SK-N-SH (cell line): ENCODE data around the gene KRTAP12-1. TPM values are rescaled to one million over a fixed set of nuclear protein-coding genes. Genes with fewer than 3 reads are reported as not detected.

ENCODE experiments used
- CTCF ChIA-PET: fragments of 300-600, 350-600 bp; formaldehyde crosslinking; extraction: SDS; loops from one replicate; lab custom pipeline; 2021; lab: Yijun Ruan, JAX
- POLR2A ChIA-PET: fragments of 350-600 bp; sonication (Branson Sonifier 250); formaldehyde crosslinking; extraction: SDS; loops from one replicate; lab custom pipeline; 2020; ENCODE audit warnings: antibody characterized with exemption, inconsistent platforms; lab: Yijun Ruan, JAX
- DNase-seq: peaks from one replicate; pipeline ENCODE4 v3.0.0; 2012
- H2AFZ ChIP-seq: fragments of 200-600 bp; sonication (generic); 2 replicates; pipeline ENCODE4 v1.8.1; 2016; ENCODE audit warnings: antibody characterized with exemption, mild to moderate bottlenecking, low read depth
- H3F3A ChIP-seq: fragments of 200-600 bp; sonication (generic); replicated peaks from 2 replicates; pipeline ENCODE3; 2016; ENCODE audit warnings: antibody characterized with exemption, mild to moderate bottlenecking; ENCODE audit not compliant: insufficient read depth
- H3K27ac ChIP-seq, 2 experiments: fragments of 200-500 bp in 1 of 2; fragments of 200-600 bp in 1 of 2; sonication (Bioruptor generic) in 1 of 2; sonication (generic), shearing (Covaris generic) in 1 of 2; 2 replicates each; pipeline versions ENCODE4 v1.5.1 to v1.6.1; 2014 to 2016; ENCODE audit warnings: low read depth in 2 of 2, inconsistent platforms in 1 of 2, low read length in 1 of 2, mild to moderate bottlenecking in 1 of 2, mixed read lengths in 1 of 2
- H3K27me3 ChIP-seq: fragments of 200-600 bp; sonication (generic), shearing (Covaris generic); 2 replicates; pipeline ENCODE4 v1.6.1; 2016; ENCODE audit warnings: mixed run types; ENCODE audit not compliant: insufficient read depth
- H3K36me3 ChIP-seq, 2 experiments: fragments of 200-500 bp in 1 of 2; fragments of 200-600 bp in 1 of 2; sonication (Bioruptor generic) in 1 of 2; sonication (generic) in 1 of 2; replicated peaks in 1 of 2; 2 replicates each; pipeline versions ENCODE3 to v1.5.1; 2014 to 2016; ENCODE audit warnings: low read length in 1 of 2, mild to moderate bottlenecking in 1 of 2; ENCODE audit not compliant: insufficient read depth in 2 of 2, control insufficient read depth in 1 of 2
- H3K4me1 ChIP-seq, 2 experiments: fragments of 200-500 bp in 1 of 2; fragments of 200-600 bp in 1 of 2; sonication (Bioruptor generic) in 1 of 2; sonication (generic), shearing (Covaris generic) in 1 of 2; 2 replicates each; pipeline versions ENCODE4 v1.5.1 to v1.6.1; 2014 to 2016; ENCODE audit warnings: low read depth in 1 of 2, low read length in 1 of 2, mixed run types in 1 of 2; ENCODE audit not compliant: insufficient read depth in 2 of 2, control insufficient read depth in 1 of 2
- H3K4me2 ChIP-seq: fragments of 200-600 bp; sonication (generic), shearing (Covaris generic); 2 replicates; pipeline ENCODE4 v1.6.1; 2017; ENCODE audit warnings: mixed run types
- H3K4me3 ChIP-seq, 2 experiments: fragments of 200-500 bp in 1 of 2; fragments of 200-600 bp in 1 of 2; sonication (Bioruptor generic) in 1 of 2; sonication (generic), shearing (Covaris generic) in 1 of 2; 2 replicates each; pipeline versions ENCODE4 v1.5.1 to v1.8.1; 2014 to 2016; ENCODE audit warnings: low read depth in 2 of 2, inconsistent platforms in 1 of 2, low read length in 1 of 2, mild to moderate bottlenecking in 1 of 2, mixed read lengths in 1 of 2, moderate library complexity in 1 of 2
- H3K79me2 ChIP-seq: fragments of 200-600 bp; sonication (generic); 2 replicates; pipeline ENCODE4 v1.8.1; 2017; ENCODE audit warnings: mild to moderate bottlenecking; ENCODE audit not compliant: insufficient read depth
- H3K9ac ChIP-seq: fragments of 200-600 bp; sonication (generic); 2 replicates; pipeline ENCODE4 v1.6.1; 2017; ENCODE audit warnings: mixed run types
- H3K9me2 ChIP-seq: fragments of 200-600 bp; sonication (generic); 2 replicates; pipeline ENCODE4 v1.6.1; 2017; ENCODE audit warnings: mixed run types
- H3K9me3 ChIP-seq: fragments of 200-600 bp; sonication (generic); 2 replicates; pipeline ENCODE4 v1.6.1; 2017; ENCODE audit warnings: mixed run types, mild to moderate bottlenecking, moderate library complexity
- H4K20me1 ChIP-seq: fragments of 200-600 bp; sonication (generic); 2 replicates; pipeline ENCODE4 v1.6.1; 2017; ENCODE audit warnings: mild to moderate bottlenecking, mixed run types; ENCODE audit not compliant: insufficient read depth
- EZH2phosphoT487 ChIP-seq: fragments of 200-600 bp; sonication (generic); IDR thresholded peaks from 2 replicates; pipeline ENCODE4 v1.6.1; 2017; ENCODE audit warnings: low read depth, mixed run types, mild to moderate bottlenecking, antibody characterized with exemption, moderate library complexity, borderline replicate concordance
- IRF3 ChIP-seq: fragments of 150-350 bp; IDR thresholded peaks from 2 replicates; pipeline ENCODE4 v1.6.1; 2016; ENCODE audit warnings: mild to moderate bottlenecking, low read depth, low read length
- MAX ChIP-seq: IDR thresholded peaks from 2 replicates; pipeline ENCODE4 v1.4.0; 2012; ENCODE audit warnings: low read depth
- NFIC ChIP-seq: IDR thresholded peaks from 2 replicates; pipeline ENCODE4 v1.4.0; 2012; ENCODE audit warnings: borderline replicate concordance
- NRF1 ChIP-seq: IDR thresholded peaks from 2 replicates; pipeline ENCODE4 v1.6.1; 2012; ENCODE audit warnings: low read depth, mild to moderate bottlenecking, low read length
- POLR2AphosphoS5 ChIP-seq: IDR thresholded peaks from 2 replicates; pipeline ENCODE4 v1.6.1; 2012; ENCODE audit warnings: low read depth, low read length
- RCOR1 ChIP-seq: fragments of 150-350 bp; IDR thresholded peaks from 2 replicates; pipeline ENCODE4 v1.6.1; 2017; ENCODE audit warnings: antibody characterized with exemption, low read length
- REST ChIP-seq: IDR thresholded peaks from 2 replicates; pipeline ENCODE4 v1.6.1; 2012; ENCODE audit warnings: mild to moderate bottlenecking, low read depth, low read length, moderate library complexity
- SMC3 ChIP-seq: IDR thresholded peaks from 2 replicates; pipeline ENCODE4 v1.6.1; 2012; ENCODE audit warnings: low read depth, low read length, improper control_type of control experiment
- WGBS: methylation state at CpG from one replicate; pipeline ENCODE4 v1.1.6; 2017; ENCODE audit warnings: low lambda C conversion rate; 5-methylcytosine and 5-hydroxymethylcytosine counted together
- polyA plus RNA-seq, 3 experiments: library from polyadenylated mRNA; depleted of rRNA; stranded (reverse); fragments of >200 nt; gene quantifications; 2 replicates each; pipeline ENCODE4 v1.2.3, GENCODE V29; 2012

The KRTAP12-1 gene
- polyA plus RNA-seq, 1 of the 3 experiments (the other 2 are of a cell fraction), result not detected

DNA sequence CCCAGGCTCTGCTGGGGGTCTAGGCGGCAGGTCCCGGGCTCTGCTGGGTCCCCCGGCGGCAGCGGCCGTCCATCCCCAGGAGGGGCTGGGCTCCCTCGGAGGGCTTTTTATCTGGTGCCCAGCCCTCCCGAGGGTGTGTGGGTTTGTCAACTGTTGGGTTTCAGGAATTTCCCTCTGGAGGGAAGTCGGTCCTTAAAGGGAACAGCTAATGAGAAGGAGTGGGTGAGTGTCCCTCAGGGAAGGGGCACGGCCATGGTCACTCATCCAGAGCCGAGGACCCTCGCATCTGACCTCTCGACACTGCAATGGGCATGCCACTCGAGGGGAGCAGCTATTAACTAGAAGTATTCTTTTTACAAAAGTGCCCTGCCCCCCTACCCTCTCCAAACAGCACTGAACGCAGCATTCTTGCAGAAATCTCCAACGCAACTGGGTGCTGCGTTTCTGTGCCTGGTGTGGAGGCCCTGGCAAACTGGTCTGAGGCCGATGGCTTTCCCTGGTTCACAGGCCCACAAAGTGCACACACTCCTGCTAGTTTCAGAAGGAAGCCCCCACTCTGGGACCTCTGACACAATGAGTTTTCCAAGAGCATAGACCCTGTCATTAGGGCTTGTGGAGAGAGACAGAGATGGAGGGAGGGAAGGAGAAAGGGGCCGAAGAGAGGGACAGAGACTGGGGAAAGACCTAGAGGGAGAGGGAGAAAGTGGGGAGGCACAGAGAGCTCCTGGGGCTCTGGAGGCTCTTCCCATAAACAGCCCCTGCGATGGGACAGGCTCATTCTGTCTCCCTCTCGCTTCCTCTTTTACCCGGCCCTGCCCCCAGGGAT, 30.5 kb upstream of the KRTAP12-1 start (continued):
- no peak for TF ChIP-seq REST
- TF ChIP-seq, all 33 proteins: peak for 0

DNA sequence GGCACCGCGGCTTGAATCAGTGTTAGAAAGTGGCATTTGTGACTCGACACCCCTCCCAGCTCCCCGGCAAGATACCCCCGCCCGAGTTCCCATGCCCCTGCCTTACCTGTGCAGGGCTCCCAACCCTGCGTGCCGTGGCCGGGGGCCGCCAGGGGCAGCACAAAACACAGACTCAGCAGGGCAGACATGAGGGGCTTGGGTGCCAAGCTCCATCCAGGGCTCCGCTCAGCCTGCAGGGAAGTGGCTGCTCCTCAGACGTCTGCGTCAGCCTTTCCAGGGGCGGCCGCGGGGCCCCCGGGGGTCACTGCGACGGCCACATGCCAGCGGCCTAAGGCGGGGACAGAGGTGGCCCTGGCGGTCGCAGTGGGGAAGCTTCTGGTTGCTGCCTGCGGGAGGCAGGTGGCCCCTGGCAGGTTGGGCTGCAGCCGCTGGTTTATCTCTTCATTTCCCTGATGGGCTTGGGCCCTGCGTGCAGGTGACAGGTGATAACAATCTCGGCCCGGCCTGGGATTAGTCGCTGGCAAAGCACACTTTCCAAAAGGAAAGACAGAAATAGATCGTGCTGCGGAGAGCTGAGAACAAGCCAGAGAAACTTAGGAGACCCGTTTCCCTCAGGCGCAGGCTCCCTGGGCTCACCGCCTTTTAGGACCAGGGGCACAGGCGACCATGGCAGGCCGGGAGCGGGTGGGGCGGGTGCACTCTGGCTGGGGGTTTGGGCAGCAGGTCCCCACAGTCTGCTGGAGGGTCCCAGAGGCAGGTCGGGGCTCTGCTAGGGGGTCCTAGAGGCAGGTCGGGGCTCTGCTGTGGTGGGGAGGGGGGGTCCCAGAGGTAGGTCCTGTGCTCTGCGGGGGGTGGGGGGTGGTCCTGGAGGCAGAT, 29.6 kb upstream of the KRTAP12-1 start, which contains the start of gene TSPEAR:
Gene TSPEAR, minus strand, starts transcription at position 246 of the 876 bp plus-strand sequence. Its CDS starts 58 bp downstream, at position 188.
- no peaks in the 10 kb centered on the region for H3K9me3 ChIP-seq
- no peak within 1 kb of the TSS for H3K4me2 ChIP-seq
- WGBS, result 3% methylated on average over 19 of the region's 41 CpGs
- H3K9ac ChIP-seq, result no peak within 1 kb of the TSS
- no peak within 1 kb of the TSS for H3K27ac ChIP-seq
- H3F3A ChIP-seq, result no peaks in the 10 kb centered on the region
- no peaks in the 10 kb centered on the region for H3K79me2 ChIP-seq
- H3K9me2 ChIP-seq, result no peaks in the 10 kb centered on the region
- peaks cover 79% of the 10 kb centered on the region for H3K27me3 ChIP-seq
- ChIA-PET POLR2A (interaction anchor here (1.2 kb wide), 1 partner anchor 8 kb away, joined by 5 read pairs; no protein-coding TSS in a partner anchor), CTCF (interaction anchor here (0.6 to 2.7 kb wide), 6 partner anchors 12 to 89 kb away, joined by 3 to 12 read pairs (median 3); partner anchors contain the start of gene UBE2G2)
- TF ChIP-seq EZH2phosphoT487 (peak; percentile 10; the same call in 1 of the 2 replicates), NFIC (no peak)
- H3K36me3 ChIP-seq, result no peaks in the 10 kb centered on the region
- H4K20me1 ChIP-seq, result no peaks in the 10 kb centered on the region
- H2AFZ ChIP-seq, result no peak within 1 kb of the TSS
- H3K4me1 ChIP-seq, result no peaks in the 10 kb centered on the region; a peak in 1 of 4 replicates
- H3K4me3 ChIP-seq, result no peak within 1 kb of the TSS
- peak; percentile 48 for DNase-seq

GRCh38 chr21:44710756-44711326, 28.9 kb upstream of the KRTAP12-1 start:
- Histone ChIP-seq H3K9me3 (no peaks in the 10 kb centered on the region), H4K20me1 (no peaks in the 10 kb centered on the region), H3K4me2 (no peak overlapping the region), H3K27me3 (peaks cover 86% of the 10 kb centered on the region), H3K4me1 (no peaks in the 10 kb centered on the region; a peak in 1 of 4 replicates), H3K4me3 (no peak overlapping the region), H3K9me2 (no peaks in the 10 kb centered on the region), H3K79me2 (no peaks in the 10 kb centered on the region), H3K27ac (no peak overlapping the region), H3K36me3 (no peaks in the 10 kb centered on the region), H3F3A (no peaks in the 10 kb centered on the region), H2AFZ (no peak overlapping the region), H3K9ac (no peak overlapping the region)
- WGBS, result 12% methylated on average over 13 of the region's 20 CpGs
- ChIA-PET CTCF (interaction anchor here (0.6 to 2.7 kb wide), 5 partner anchors 12 to 90 kb away, joined by 3 to 12 read pairs (median 3); partner anchors contain the start of gene UBE2G2), POLR2A (interaction anchor here (1.2 kb wide), 1 partner anchor 9 kb away, joined by 5 read pairs; no protein-coding TSS in a partner anchor)
- DNase-seq, result peak; percentile 16
- TF ChIP-seq IRF3 (no peak), REST (no peak), MAX (no peak), RCOR1 (no peak), SMC3 (no peak), POLR2AphosphoS5 (no peak), NRF1 (no peak)
